ENCODE results near the gene SH3BP5.
"Not testable (repeated sequence)": the region's sequence is repeated elsewhere in the genome, so short reads cannot be mapped to it uniquely, and the experiment has no call there.

The SH3BP5 gene, protein sequence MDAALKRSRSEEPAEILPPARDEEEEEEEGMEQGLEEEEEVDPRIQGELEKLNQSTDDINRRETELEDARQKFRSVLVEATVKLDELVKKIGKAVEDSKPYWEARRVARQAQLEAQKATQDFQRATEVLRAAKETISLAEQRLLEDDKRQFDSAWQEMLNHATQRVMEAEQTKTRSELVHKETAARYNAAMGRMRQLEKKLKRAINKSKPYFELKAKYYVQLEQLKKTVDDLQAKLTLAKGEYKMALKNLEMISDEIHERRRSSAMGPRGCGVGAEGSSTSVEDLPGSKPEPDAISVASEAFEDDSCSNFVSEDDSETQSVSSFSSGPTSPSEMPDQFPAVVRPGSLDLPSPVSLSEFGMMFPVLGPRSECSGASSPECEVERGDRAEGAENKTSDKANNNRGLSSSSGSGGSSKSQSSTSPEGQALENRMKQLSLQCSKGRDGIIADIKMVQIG

DNA sequence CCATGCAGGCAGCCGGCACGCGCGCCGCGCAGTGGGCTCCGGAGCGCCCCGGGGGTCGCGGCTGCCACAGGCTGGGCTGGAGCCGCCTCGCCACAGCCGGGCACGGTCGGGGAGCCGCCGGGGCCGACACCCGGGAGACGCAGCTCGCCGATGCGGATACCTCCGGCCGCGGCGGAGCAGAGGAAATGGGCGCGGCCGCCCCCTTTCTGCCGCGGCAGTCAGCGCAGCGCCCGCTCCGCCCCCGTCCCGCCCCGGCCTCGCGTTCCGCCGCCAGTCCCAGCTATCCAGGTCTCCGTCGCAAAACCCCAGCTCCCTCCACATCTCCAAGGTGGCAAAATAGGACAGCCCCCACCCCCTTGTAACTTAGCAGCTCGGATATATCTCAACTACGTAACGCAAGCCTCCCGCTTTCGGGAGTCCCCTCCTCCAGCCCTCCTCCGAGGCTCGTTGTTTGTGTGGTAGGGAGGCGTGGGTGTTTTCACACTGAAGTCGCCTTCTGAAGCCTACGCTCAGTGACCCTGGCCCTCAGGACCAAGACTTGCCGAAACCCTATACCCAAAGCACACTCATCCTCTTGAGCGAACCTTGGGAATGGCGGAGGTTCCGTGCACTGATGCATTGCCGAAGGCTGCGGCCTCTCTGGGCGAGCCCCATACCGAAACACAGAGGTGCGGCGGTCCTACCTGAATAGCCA is at the start of gene SH3BP5:
Gene SH3BP5 (minus strand): TSS at position 182 of the 694 bp plus-strand sequence. CDS start 178 bp downstream, at position 4.
- peak; percentile 24 for DNase-seq

DNA sequence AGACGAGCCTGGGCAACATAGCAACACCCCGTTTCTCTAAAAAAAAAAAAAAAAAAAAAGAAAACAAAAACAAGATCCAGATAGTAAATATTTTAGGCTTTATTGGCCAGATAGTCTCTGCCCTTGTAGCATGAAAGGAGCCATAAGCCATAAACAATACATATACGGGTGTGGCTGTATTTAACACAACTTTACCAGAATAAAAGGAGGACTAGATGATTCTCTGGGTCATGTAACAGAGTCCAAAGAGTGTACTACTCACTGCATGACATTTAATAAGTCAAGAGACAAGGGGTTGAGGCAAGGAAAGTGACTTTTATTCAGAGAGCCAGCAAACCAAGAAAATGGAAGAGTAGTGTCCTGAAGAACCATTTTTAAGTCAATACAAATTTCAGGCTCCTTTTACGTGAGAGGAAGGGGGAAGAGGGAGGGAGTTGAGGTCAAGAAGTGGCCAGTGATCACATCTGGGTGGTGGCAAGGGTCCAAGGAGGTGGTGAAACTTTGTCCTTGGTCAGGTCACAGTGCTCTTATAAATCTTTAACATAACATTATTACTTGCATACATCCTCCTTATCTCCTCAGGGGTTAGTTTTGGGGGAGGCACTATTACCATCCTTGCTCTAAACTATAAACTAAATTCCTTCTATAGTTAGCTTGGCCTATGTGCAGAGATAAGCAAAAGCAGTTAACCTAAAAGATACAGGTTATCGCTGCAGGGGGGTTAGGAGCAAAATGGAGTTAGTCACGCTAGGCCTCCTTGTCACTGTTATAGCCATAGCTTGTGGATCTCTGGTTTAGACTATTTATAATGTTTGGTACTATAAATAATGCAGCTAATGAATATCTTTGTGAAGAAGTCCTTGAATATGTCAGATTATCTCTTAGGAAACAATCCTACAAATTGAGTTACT is 48.8 kb upstream of the SH3BP5 start:
- no peak for DNase-seq

DNA sequence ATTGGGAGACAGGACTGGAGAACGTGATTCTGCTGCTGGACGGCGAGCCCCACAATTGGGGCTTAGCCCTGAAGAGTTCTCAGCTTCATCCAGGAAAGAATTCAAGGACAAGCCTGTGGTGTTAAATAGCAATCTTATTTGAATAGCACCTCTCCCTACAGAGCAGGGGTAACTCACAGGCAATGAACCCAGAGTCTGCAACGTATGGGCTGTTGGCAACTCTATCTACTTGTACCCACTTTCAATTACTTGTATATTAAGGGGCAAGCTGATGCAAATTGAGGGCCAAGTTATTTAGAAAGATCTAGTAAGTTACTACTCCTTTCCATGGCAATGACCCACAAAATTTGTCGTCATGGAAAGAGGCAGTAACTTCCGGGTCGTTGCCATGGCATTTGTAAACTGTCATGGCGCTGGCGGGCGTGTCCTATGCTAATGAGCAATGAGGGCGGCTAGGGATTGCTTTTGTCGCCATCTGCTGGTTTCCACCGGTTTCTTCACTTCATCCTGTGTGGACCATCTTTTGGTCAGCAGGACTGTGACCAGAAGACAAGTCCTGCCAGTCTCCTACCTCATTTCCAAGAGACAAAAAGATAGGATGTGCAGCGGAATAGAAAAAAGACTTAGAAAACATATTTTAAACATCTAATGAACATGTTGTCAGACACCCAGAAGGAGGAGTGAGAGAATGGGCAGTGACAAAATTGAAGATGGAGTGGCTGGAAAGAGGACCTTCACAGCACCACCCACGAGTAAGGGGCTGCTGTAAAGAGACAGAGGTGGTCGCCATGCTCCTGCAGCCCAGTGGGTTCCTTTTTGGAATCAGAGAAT is 45.8 kb upstream of the SH3BP5 start:
- DNase-seq = peak; percentile 55

DNA sequence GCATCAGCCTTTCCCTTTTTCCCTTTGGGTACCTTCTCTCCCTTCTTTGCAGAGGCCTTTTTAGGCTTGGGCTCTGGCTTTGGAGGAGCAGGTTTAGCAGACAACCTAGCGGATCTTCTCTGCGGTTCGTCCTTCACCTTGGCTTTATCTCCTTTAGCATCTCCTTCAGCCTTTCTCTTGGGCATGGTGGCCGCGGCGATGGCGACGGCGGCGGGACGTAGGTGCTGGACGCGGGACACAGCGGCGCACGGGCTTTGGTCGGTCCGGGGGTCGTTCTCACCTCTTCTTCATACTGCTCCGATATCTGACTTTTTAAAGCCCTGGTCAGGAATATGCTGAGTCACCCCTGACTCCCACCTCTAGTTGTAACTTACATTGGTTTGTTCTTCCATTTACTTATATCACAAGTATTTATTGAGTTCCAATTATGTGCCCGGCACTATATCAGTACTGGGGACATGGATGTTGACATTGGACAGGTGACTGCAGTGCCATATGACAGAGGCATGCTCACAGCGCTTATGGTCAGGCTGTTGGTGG is 43.1 kb upstream of the SH3BP5 start:
- DNase-seq = no peak

DNA sequence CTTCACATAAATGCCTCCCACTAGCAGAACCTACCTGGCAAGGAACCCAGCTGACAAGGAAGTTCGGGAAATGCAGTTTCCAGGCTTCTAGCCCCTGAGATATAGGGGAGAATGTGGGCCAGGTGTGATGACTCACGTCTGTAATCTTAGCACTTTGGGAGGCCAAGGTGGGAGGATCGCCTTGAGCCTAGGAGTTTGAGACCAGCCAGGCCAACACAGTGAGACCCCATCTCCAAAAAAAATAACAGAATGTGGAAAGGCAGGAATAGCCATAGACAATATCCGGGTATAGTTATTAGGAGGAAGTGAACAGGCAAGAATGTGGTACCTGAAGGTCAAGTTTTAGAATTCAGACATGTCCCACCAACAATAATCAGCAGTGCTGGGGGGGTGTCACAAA is 40.5 kb upstream of the SH3BP5 start:
- DNase-seq = no peak

DNA sequence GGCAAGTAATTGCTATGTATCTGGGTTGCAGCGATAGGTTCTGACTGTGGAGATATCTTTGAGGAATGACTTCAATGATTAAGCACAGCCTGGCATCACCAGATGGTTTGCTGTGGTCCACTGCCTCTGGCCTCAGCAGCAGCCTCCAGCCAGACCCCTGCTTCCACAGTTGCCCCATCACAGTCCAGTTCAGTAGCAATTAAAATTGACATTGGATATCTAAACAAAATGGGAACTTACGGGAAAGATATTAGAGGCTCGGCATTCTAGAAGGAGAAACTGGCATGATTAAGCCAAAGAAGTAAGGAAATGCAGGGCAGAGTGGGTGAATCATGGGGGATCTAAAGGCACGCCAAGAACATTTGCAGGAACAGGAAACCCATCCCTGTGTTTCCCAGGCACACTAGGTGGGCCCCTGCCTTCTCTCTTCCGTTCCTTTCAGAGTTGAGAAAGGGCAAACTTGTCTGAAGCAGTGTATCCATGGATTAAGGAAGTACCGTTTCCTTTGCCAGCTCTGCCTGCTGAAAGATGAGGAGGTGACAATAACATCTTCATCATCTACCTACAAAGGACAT is 36.3 kb upstream of the SH3BP5 start:
- no peak for DNase-seq

DNA sequence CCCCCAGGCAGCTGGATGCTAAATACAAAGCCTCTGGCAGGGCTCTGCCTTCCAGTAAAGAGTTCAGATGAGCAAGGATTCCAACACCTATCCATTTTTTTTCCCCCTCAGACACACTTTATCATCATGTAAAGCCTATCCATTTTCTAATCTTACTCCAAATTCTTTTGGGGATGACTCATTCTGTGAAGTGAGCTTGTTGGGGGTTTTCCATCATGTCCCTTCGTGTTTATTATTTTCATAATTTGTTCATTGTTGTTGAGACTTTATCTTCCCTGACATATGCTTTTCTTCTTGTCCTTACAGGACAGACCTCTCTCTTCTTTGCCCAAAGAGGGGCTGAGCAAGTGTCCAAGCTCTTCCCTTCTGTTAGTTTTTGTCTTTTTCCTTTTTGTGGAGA is 34.7 kb upstream of the SH3BP5 start:
- DNase-seq = no peak

DNA sequence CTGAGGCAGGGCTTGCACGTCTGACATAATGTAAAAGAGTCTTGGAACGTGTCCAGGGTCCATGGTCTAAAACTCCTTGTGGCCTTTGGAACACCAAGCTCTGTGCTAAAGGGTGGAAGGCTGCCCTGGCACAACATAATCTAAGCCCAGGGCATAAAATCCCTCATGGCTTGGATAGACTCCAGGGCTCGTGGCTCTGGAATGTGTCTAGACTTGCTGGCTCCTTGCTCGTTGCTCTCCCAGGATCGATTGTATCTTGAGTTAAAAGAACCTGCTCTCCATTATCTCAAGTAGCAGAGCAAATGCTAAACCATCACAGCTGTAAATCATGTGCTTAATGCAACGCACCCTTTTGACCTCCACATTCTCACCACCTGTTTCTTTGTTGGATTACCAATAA is 31.7 kb upstream of the SH3BP5 start:
- not testable (repeated sequence) for DNase-seq

DNA sequence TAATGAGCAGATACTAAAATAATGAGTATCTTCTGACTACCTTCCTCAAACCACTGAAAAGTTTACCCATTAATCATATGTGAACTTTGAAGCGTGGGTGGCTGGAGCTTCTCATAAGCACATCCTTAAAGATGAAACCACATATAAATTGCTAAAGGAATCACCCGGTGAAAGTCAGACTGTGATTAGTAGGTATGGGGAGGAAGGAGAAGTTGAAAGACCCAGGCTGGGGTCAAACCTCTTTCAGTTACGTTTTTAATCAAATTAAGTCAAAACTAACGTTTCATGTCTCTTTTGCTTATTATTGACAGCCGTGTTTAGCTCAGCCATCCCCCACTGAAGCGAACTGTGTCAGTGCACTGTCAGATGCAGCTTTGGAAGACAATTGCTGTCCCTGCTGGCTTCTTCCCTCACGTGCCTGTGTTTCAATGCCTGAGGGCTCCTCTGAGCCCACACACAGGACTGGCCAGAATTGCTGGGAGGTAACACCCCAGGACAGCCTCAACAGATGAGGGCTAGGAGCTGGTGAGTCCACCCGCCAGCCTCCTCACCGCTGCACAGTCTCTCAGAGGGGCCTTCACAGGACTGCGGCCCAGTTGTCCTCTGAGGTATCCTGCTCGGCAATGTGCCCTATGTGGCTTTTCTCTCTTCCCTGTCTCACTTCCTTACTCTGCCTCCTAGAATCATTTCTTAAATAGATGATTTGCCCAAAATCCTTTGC is 29.3 kb upstream of the SH3BP5 start:
- DNase-seq = no peak

DNA sequence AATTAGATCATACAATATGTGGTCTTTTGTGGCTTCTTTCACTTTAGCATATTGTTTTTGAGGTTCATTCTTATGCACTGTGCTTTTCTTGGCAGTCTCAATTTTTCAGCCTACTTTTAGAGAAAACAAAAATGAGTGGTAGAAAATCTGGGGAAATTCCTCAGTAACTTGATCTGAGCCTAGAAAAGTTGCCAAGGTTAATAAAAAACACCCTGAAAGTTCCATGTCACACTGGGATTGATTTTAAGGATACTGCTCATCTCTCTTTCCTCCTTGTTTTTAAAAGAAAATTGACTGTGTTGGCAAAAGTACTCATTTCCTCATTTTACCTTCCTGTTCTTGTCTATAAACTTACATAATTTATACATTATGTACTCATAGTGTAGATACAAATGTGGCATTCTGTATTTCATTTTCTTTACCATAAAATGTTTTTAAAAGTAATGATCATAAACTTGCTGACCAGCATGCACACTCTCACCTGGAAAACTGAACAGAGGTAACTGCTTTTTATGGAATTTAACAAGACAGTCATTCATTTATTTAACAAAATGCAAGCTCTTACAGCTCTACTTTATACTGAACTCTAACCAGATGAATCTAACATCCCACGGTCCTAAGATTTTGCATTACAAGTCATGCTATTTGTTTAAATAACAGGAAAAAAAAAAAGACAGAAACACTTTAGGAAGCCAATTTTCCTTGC is 28.6 kb upstream of the SH3BP5 start:
- DNase-seq = no peak

DNA sequence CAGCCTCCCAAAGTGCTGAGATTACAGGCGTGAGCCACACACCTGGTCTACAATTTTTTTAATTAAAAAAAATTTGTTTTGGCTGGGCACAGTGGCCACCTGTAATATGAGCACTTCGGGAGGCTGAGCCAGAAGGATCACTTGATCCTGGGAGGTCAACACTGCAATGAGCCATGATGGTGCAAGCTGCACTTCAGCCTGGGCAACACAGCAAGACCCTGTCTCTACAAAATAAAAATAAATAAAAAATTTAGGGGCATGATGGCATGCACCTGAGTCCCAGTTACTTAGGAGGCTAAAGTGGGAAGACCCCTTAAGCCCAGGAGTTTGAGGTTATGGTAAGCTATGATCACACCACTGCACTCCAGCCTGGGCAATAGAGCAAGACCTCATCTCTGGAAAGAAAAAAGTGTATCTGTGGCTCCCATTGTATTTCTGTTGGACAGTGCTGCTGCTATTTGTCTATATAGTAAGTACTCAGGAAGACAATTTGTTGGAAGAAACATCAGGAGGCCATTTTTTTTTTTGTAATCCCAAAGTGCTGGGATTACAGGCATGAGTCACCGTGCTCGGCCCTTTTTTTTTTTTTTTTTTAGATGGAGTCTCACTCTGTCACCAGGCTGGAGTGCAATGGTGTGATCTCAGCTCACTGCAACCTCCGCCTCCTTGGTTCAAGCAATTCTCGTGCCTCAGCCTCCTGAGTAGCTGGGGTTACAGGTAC is 27.5 kb upstream of the SH3BP5 start:
- no peak for DNase-seq

DNA sequence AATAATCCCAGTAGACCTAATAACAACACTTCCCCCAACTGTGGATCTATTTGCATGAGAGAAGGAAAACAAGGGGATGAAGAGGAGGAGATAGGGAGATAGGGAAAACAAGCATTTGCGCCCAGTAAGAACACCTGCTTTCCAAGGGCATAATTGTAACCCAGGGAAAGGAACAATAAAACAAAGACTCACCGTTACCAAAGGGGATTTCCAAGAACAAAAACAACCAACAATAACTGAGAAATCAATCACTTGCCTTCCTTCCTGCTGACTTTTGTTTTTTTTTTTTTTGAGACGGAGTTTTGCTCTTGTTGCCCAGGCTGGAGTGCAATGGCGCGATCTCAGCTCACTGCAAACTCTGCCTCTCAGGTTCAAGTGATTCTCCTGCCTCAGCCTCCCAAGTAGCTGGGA is 24.3 kb upstream of the SH3BP5 start:
- DNase-seq = not testable (repeated sequence)

DNA sequence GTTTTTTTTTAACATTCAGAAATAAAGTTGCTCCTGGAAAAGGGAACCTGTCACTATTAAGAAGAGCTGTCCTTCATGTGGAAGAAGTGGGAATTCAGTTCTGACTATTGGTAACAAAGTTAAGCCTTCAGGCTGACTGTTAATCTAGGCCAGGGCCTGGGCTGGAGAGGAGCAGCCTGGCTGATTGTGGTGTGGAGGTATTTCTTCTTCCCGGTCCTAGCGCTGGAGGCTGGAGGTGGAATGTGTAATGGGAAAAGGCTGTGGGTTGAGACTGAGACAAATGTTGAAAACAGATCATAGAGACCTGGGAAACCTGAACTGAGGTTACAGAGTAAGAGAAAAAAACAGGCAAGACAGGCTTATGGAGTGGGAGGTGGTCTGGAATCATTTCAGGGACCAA is 23.8 kb upstream of the SH3BP5 start:
- no peak for DNase-seq

DNA sequence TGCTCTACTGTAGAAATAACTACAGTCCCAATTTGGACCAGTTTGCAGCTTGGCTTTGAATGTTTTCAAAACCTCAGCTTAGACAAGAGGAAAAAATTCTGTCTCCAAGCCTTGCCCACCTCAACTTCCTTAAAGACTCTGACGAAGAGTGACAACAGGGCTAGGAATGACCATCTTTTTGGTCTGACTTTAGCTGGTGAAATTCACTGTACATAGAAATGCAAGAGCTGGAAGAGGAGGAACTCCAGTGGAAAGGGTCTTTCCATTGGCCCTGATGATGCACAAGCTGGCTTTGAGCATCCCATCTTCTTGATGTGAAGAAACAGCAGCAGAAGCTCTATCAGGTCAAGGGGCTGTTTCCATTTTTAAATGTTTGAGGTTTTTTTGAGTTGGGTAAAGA is 22.7 kb upstream of the SH3BP5 start:
- no peak for DNase-seq

DNA sequence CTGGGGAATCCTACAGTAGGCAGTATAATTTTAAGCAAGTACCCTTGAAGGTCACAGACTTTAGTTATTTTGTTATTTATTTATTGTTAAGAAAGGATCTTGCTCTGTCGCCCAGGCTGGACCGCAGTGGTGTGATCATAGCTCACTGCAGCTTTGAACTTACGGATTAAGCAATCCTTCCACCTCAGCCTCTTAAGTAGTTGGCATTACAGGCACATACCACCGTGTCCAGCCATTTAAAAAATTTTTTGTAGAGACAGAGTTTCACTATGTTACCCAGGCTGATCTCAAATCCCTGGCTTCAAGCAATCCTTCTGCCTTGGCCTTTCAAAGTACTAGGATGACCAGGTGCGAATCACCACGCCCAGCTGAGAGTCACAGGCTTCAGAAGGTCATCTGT is 22.1 kb upstream of the SH3BP5 start:
- DNase-seq = no peak

DNA sequence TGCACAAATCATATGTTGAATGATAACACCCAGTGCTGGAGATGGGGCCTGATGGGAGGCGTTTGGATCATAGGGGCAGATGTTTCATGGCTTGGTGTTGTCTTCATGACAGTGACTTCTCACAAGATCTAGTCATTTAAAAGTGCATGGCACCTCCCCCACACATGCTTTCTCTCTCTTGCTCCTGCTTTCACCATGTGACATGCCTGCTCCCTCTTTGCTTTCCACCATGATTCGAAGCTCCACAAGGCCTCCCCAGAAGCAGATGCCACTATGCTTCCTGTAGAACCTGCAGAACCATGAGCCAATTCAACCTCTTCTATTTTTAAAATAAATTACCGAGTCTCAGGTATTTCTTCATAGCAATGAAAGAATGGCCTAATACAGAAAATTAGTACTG is 17.8 kb upstream of the SH3BP5 start:
- DNase-seq = no peak

DNA sequence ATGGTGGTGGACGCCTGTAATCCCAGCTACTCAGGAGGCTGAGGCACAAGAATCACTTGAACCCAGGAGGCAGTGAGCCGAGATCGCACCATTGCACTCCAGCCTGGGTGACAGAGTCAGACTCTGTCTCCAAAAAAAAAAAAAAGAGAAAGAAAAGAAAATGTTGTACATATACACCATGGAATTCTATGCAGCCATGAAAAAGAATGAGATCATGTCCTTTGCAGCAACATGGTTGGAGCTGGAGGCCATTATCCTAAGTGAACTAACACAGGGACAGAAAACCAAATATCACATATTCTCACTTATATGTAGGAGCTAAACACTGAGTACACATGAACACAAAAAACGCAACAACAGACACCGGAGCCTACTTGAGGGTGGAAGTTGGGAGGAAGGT is 17.1 kb upstream of the SH3BP5 start:
- not testable (repeated sequence) for DNase-seq

DNA sequence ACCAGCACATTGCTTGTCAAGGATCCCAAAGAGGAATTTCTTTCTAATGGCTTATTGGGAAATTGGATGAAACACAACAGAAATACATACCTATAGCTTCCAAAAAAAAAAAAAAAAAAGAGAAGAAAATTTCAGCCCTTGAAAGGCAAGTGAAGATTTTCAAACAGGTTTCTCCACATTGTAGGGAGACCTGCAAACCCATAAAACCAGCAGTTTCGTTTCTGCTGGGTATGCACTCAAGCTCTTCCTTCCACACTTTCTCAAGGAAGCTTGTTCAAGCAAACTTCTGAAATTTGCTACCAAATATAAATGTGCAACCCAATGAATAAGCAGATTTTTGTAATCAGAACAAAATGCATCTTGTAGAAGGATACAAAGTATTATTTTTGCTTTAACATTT is 15.9 kb upstream of the SH3BP5 start:
- no peak for DNase-seq

DNA sequence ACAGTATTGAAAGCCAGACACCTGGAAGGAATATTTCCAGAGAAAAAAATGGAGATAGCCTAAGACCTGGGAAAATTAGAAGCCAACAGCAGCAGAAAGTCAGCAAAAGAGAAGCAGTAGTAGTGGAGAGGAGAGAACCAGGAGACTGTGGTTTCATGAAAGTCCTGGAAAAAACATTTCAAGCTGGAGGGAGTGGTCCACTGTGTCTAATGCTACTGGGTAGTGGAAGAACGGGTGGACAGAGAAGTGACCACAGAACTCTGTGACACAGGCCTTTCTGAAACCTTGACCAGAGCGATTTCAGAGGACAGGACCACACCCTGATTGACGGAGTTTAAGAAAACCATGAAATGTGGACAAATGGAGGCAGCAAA is 15.3 kb upstream of the SH3BP5 start:
- no peak for DNase-seq
